Esophagus squamous epithelium (tissue), 4 donors: ENCODE measurements around the gene CARD6.

Experiments used
- CTCF ChIP-seq, 6 experiments: fragments of 450-650 bp in 4 of 6; fragments of 200-600 bp in 2 of 6; sonication (generic) in 2 of 6; IDR thresholded peaks; one replicate each; pipeline ENCODE4 v1.5.1; 2016 to 2019; ENCODE audit warnings: antibody characterized with exemption in 6 of 6, mild to moderate bottlenecking in 4 of 6, moderate library complexity in 4 of 6
- POLR2A ChIP-seq, 4 donors: fragments of 450-650 bp; IDR thresholded peaks; one replicate each; pipeline ENCODE4 v1.6.1; 2017; ENCODE audit warnings: antibody characterized with exemption in 4 of 4, mild to moderate bottlenecking in 4 of 4, moderate library complexity in 3 of 4

GRCh38 chr5:40909723-40910122 lies 68.6 kb downstream of the CARD6 start:
- TF ChIP-seq CTCF (IDR thresholded peaks at IDR 0.05) (no peak), POLR2A (IDR thresholded peaks at IDR 0.05) (no peak)
